ENCODE data around the gene USP49. TPM values are rescaled to one million over a fixed set of nuclear protein-coding genes. Genes with fewer than 3 reads are reported as not detected.

Gene USP49
- total RNA-seq, 1 donor from 2014 or later = 2.4 TPM

- Histone ChIP-seq H3K36me3 (ENCODE audit: control insufficient read depth, insufficient read depth, low read length) (no peaks in the 10 kb centered on the region), H3K27me3 (ENCODE audit: control insufficient read depth, insufficient read depth, low read length) (no peaks in the 10 kb centered on the region), H3K4me3 (ENCODE audit: low read depth, low read length) (no peak overlapping the region)
- TF ChIP-seq CTCF (IDR thresholded peaks at IDR 0.05; ENCODE audit: insufficient read depth, low read length, poor library complexity, severe bottlenecking) = no peak
- DNase-seq (ENCODE audit: low read depth) = no peak
Measured at GRCh38 chr6:41858703-41859102, 36.5 kb downstream of the USP49 start.

- Histone ChIP-seq H3K27me3 (ENCODE audit: control insufficient read depth, insufficient read depth, low read length) (no peaks in the 10 kb centered on the region), H3K4me3 (ENCODE audit: low read depth, low read length) (no peak overlapping the region), H3K36me3 (ENCODE audit: control insufficient read depth, insufficient read depth, low read length) (no peaks in the 10 kb centered on the region)
- DNase-seq (ENCODE audit: low read depth) = no peak
- no peak for TF ChIP-seq CTCF (IDR thresholded peaks at IDR 0.05; ENCODE audit: insufficient read depth, low read length, poor library complexity, severe bottlenecking)
Measured at GRCh38 chr6:41850861-41851260, 44.3 kb downstream of the USP49 start.

GRCh38 chr6:41846666-41847237 lies 48.4 kb downstream of the USP49 start:
- peak; percentile 65 for DNase-seq (ENCODE audit: low read depth)
- Histone ChIP-seq H3K27me3 (ENCODE audit: control insufficient read depth, insufficient read depth, low read length) (no peaks in the 10 kb centered on the region), H3K36me3 (ENCODE audit: control insufficient read depth, insufficient read depth, low read length) (no peaks in the 10 kb centered on the region), H3K4me3 (ENCODE audit: low read depth, low read length) (no peak overlapping the region)
- TF ChIP-seq CTCF (IDR thresholded peaks at IDR 0.05; ENCODE audit: insufficient read depth, low read length, poor library complexity, severe bottlenecking) = peak; percentile 78

- DNase-seq (ENCODE audit: low read depth) = no peak
- H3K27me3 ChIP-seq (ENCODE audit: control insufficient read depth, insufficient read depth, low read length) = no peaks in the 10 kb centered on the region
- H3K36me3 ChIP-seq (ENCODE audit: control insufficient read depth, insufficient read depth, low read length) = no peaks in the 10 kb centered on the region
- TF ChIP-seq CTCF (IDR thresholded peaks at IDR 0.05; ENCODE audit: insufficient read depth, low read length, poor library complexity, severe bottlenecking) = no peak
- H3K4me3 ChIP-seq (ENCODE audit: low read depth, low read length) = no peak overlapping the region
Measured at GRCh38 chr6:41843178-41843577, 52.0 kb downstream of the USP49 start.

- Histone ChIP-seq H3K4me3 (ENCODE audit: low read depth, low read length) (no peak overlapping the region), H3K36me3 (ENCODE audit: control insufficient read depth, insufficient read depth, low read length) (no peaks in the 10 kb centered on the region), H3K27me3 (ENCODE audit: control insufficient read depth, insufficient read depth, low read length) (no peaks in the 10 kb centered on the region)
- TF ChIP-seq CTCF (IDR thresholded peaks at IDR 0.05; ENCODE audit: insufficient read depth, low read length, poor library complexity, severe bottlenecking) = no peak
- DNase-seq (ENCODE audit: low read depth) = no peak
Measured at GRCh38 chr6:41840326-41840725, 54.8 kb downstream of the USP49 start.

- no peak for TF ChIP-seq CTCF (IDR thresholded peaks at IDR 0.05; ENCODE audit: insufficient read depth, low read length, poor library complexity, severe bottlenecking)
- Histone ChIP-seq H3K36me3 (ENCODE audit: control insufficient read depth, insufficient read depth, low read length) (no peaks in the 10 kb centered on the region), H3K4me3 (ENCODE audit: low read depth, low read length) (no peak overlapping the region), H3K27me3 (ENCODE audit: control insufficient read depth, insufficient read depth, low read length) (no peaks in the 10 kb centered on the region)
- DNase-seq (ENCODE audit: low read depth) = no peak
Measured at GRCh38 chr6:41836660-41837052, 58.5 kb downstream of the USP49 start.

Data from kidney epithelial cell (primary cell).